ENCODE measurements around the gene MBD5. TPM values are rescaled to one million over a fixed set of nuclear protein-coding genes. Genes with fewer than 3 reads are reported as not detected.

MBD5 gene
- total RNA-seq, 1 donor from 2014 or later: 100 TPM

- no peak overlapping the region for H3K4me3 Mint-ChIP-seq
- H3K4me1 Mint-ChIP-seq: peaks cover 26% of the 10 kb centered on the region
- no peaks in the 10 kb centered on the region for H3K27me3 Mint-ChIP-seq (ENCODE audit: low read depth)
- DNase-seq (ENCODE audit: low spot score in 2 of 2, unreplicated experiment in 2 of 2): no peak
- peaks cover 13% of the 10 kb centered on the region for H3K36me3 Mint-ChIP-seq
- TF ChIP-seq CTCF (IDR thresholded peaks at IDR 0.05; ENCODE audit: unreplicated experiment): no peak
- no peak overlapping the region for H3K27ac Mint-ChIP-seq
- peaks cover 26% of the 10 kb centered on the region for H3K9me3 Mint-ChIP-seq
Observed at GRCh38 chr2:148391324-148391723, 370.4 kb downstream of the MBD5 start.

GRCh38 chr2:148402786-148403185 is 381.9 kb downstream of the MBD5 start:
- Mint-ChIP-seq H3K36me3 (peaks cover 4% of the 10 kb centered on the region), H3K27me3 (ENCODE audit: low read depth) (no peaks in the 10 kb centered on the region), H3K4me3 (no peak overlapping the region), H3K9me3 (peaks cover 6% of the 10 kb centered on the region), H3K4me1 (peaks cover 12% of the 10 kb centered on the region), H3K27ac (no peak overlapping the region)
- no peak for TF ChIP-seq CTCF (IDR thresholded peaks at IDR 0.05; ENCODE audit: unreplicated experiment)
- DNase-seq (ENCODE audit: low spot score in 2 of 2, unreplicated experiment in 2 of 2): no peak

GRCh38 chr2:148410899-148411298 is 390.0 kb downstream of the MBD5 start:
- peaks cover 50% of the 10 kb centered on the region for H3K9me3 Mint-ChIP-seq
- H3K27ac Mint-ChIP-seq: no peak overlapping the region
- no peaks in the 10 kb centered on the region for H3K4me1 Mint-ChIP-seq
- TF ChIP-seq CTCF (IDR thresholded peaks at IDR 0.05; ENCODE audit: unreplicated experiment): no peak
- no peak overlapping the region for H3K4me3 Mint-ChIP-seq
- peaks cover 34% of the 10 kb centered on the region for H3K36me3 Mint-ChIP-seq
- no peak for DNase-seq (ENCODE audit: low spot score in 2 of 2, unreplicated experiment in 2 of 2)
- no peaks in the 10 kb centered on the region for H3K27me3 Mint-ChIP-seq (ENCODE audit: low read depth)

DNA sequence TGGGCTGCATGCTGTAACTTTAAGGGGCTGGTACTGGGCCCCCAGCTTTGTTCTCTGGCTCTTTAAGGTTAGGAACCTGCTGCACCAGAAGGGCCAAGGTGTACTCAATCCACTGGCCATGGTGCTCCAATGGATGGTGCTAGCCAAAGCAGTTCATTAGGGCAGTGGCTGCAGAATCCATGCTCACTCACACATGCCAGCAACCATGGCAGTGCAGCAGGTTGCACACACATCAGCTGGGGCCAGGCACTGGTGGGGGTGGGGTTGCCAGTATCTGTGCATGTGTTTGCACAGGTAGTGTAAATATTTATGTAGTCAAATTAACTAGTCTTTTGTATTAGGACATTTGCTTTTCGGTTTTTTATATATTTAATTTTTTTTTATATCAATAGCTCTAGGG is 395.4 kb downstream of the MBD5 start:
- no peak overlapping the region for H3K27ac Mint-ChIP-seq
- H3K4me3 Mint-ChIP-seq: no peak overlapping the region
- no peaks in the 10 kb centered on the region for H3K27me3 Mint-ChIP-seq (ENCODE audit: low read depth)
- no peaks in the 10 kb centered on the region for H3K4me1 Mint-ChIP-seq
- H3K9me3 Mint-ChIP-seq: peaks cover 78% of the 10 kb centered on the region
- H3K36me3 Mint-ChIP-seq: peaks cover 55% of the 10 kb centered on the region
- no peak for TF ChIP-seq CTCF (IDR thresholded peaks at IDR 0.05; ENCODE audit: unreplicated experiment)
- DNase-seq (ENCODE audit: low spot score in 2 of 2, unreplicated experiment in 2 of 2): no peak

- H3K36me3 Mint-ChIP-seq: peaks cover 25% of the 10 kb centered on the region
- no peaks in the 10 kb centered on the region for H3K4me1 Mint-ChIP-seq
- TF ChIP-seq CTCF (IDR thresholded peaks at IDR 0.05; ENCODE audit: unreplicated experiment): no peak
- DNase-seq (ENCODE audit: low spot score in 2 of 2, unreplicated experiment in 2 of 2): no peak
- no peaks in the 10 kb centered on the region for H3K27me3 Mint-ChIP-seq (ENCODE audit: low read depth)
- peaks cover 41% of the 10 kb centered on the region for H3K9me3 Mint-ChIP-seq
- no peak overlapping the region for H3K27ac Mint-ChIP-seq
- H3K4me3 Mint-ChIP-seq: no peak overlapping the region
Observed at GRCh38 chr2:148430101-148430500, 409.2 kb downstream of the MBD5 start.

- no peaks in the 10 kb centered on the region for H3K36me3 Mint-ChIP-seq
- H3K4me1 Mint-ChIP-seq: no peaks in the 10 kb centered on the region
- no peak for TF ChIP-seq CTCF (IDR thresholded peaks at IDR 0.05; ENCODE audit: unreplicated experiment)
- DNase-seq (ENCODE audit: low spot score in 2 of 2, unreplicated experiment in 2 of 2): no peak
- no peaks in the 10 kb centered on the region for H3K27me3 Mint-ChIP-seq (ENCODE audit: low read depth)
- H3K9me3 Mint-ChIP-seq: no peaks in the 10 kb centered on the region
- no peak overlapping the region for H3K27ac Mint-ChIP-seq
- H3K4me3 Mint-ChIP-seq: no peak overlapping the region
Observed at GRCh38 chr2:148447877-148448276, 427.0 kb downstream of the MBD5 start.
